Thoracic aorta (tissue), 2 donors: ENCODE results near the gene IL6ST. TPM values are rescaled to one million over a fixed set of nuclear protein-coding genes. Genes with fewer than 3 reads are reported as not detected.

Experiments
- ATAC-seq: fragments of 150-250 bp; one replicate; pipeline ENCODE4 v1.8.0; 2017; ENCODE audit warnings: low read depth; ENCODE audit not compliant: insufficient number of reproducible peaks, low FRiP score
- DNase-seq: peaks from one replicate; pipeline ENCODE4 v3.0.0-alpha.2; 2020; ENCODE audit warnings: low spot score
- H3K27ac ChIP-seq, 2 donors: fragments of 200-600 bp; sonication (generic); 1 replicate in 1 of 2; 2 replicates in 1 of 2; pipeline ENCODE4 v1.5.1; 2016; ENCODE audit warnings: mild to moderate bottlenecking in 2 of 2, moderate library complexity in 2 of 2
- H3K27me3 ChIP-seq: fragments of 200-600 bp; sonication (generic); replicated peaks from 2 replicates; pipeline ENCODE4 v1.6.0; 2016; ENCODE audit warnings: mild to moderate bottlenecking; ENCODE audit not compliant: insufficient read depth
- H3K36me3 ChIP-seq: fragments of 200-600 bp; sonication (generic); one replicate; pipeline ENCODE4 v1.5.1; 2016
- H3K4me1 ChIP-seq, 2 donors: fragments of 200-600 bp; sonication (generic); 1 replicate in 1 of 2; 2 replicates in 1 of 2; pipeline versions ENCODE4 v1.5.1 to v1.6.0; 2016; ENCODE audit warnings: low read depth in 2 of 2, mild to moderate bottlenecking in 1 of 2; ENCODE audit not compliant: control insufficient read depth in 1 of 2
- H3K4me3 ChIP-seq: fragments of 200-600 bp; sonication (generic); 2 replicates; pipeline ENCODE4 v1.5.1; 2016; ENCODE audit warnings: mild to moderate bottlenecking
- H3K9me3 ChIP-seq: fragments of 200-600 bp; sonication (generic); 2 replicates; pipeline ENCODE4 v1.5.1; 2016
- total RNA-seq, 2 donors: library from RNA; depleted of rRNA; stranded (reverse); fragments of >200 nt; gene quantifications; one replicate each; pipeline versions ENCODE4 v1.1.0 to v1.2.3, GENCODE V29; 2016
- TF ChIP-seq, protein P1 (sequence below): fragments of 200-600 bp; sonication (generic); IDR thresholded peaks from one replicate; pipeline ENCODE4 v1.5.1; 2019; ENCODE audit warnings: antibody characterized with exemption

The IL6ST gene
- total RNA-seq, 2 donors from 2014 or later = 236 to 490 TPM

DNA sequence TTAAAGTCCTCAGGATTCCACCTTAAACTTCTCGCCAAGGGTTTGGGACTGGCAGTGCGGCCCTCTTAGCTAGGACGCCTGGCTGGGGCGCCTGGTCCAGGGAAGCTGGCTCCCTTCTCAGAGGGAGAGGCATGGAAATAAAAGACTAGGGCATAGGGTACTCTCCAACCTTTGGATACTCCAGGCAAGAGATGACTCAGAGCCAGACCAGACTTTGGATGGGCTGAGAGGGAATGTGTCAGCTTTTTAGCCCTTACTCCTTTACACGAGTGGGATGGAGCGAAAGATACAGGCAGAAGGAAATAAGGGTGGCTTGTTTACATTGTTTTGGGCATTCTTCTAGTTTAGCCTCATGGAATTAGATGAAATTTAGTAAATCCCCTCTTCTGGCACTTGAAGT lies 95.4 kb downstream of the IL6ST start:
- Histone ChIP-seq H3K36me3 (no peaks in the 10 kb centered on the region), H3K4me1 (peaks cover 0 to 8% of the 10 kb centered on the region in 2 donors)
- TF ChIP-seq, protein P1, sequence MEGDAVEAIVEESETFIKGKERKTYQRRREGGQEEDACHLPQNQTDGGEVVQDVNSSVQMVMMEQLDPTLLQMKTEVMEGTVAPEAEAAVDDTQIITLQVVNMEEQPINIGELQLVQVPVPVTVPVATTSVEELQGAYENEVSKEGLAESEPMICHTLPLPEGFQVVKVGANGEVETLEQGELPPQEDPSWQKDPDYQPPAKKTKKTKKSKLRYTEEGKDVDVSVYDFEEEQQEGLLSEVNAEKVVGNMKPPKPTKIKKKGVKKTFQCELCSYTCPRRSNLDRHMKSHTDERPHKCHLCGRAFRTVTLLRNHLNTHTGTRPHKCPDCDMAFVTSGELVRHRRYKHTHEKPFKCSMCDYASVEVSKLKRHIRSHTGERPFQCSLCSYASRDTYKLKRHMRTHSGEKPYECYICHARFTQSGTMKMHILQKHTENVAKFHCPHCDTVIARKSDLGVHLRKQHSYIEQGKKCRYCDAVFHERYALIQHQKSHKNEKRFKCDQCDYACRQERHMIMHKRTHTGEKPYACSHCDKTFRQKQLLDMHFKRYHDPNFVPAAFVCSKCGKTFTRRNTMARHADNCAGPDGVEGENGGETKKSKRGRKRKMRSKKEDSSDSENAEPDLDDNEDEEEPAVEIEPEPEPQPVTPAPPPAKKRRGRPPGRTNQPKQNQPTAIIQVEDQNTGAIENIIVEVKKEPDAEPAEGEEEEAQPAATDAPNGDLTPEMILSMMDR = no peak

DNA sequence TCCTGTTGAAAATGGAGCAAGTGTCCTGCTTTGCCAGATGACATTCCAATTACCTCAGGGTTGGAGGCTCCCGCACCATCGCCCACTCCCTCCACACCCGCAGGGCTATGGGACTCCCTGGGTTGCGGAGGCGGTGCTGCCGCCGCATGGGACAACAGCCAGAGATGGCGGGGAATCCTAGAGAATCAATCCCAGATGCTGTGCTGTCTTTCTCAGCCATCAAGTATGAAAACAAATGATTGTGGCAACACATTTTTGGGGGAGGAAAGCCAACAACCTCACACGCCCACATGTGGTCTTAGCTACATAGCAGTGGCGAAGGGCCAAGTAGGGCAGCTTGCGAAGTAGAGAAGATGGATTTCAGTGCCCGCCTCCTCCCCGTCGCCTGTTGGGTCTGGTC lies 96.9 kb downstream of the IL6ST start:
- Histone ChIP-seq H3K9me3 (no peaks in the 10 kb centered on the region), H3K27me3 (no peaks in the 10 kb centered on the region), H3K36me3 (no peaks in the 10 kb centered on the region), H3K4me1 (no peaks in the 10 kb centered on the region), H3K4me3 (peak overlapping the region; percentile 71), H3K27ac (peak overlapping the region in 1 of 2 donors; percentile 27)
- DNase-seq (no peak), ATAC-seq (no peak)
- TF ChIP-seq, protein P1 = no peak

More for the DNA sequence above, 95.4 kb downstream of the IL6ST start:
- H3K27me3 ChIP-seq = no peaks in the 10 kb centered on the region
- DNase-seq = no peak
- no peak overlapping the region for H3K4me3 ChIP-seq
- no peak for ATAC-seq
- no peak overlapping the region for H3K27ac ChIP-seq
- H3K9me3 ChIP-seq = no peaks in the 10 kb centered on the region

DNA sequence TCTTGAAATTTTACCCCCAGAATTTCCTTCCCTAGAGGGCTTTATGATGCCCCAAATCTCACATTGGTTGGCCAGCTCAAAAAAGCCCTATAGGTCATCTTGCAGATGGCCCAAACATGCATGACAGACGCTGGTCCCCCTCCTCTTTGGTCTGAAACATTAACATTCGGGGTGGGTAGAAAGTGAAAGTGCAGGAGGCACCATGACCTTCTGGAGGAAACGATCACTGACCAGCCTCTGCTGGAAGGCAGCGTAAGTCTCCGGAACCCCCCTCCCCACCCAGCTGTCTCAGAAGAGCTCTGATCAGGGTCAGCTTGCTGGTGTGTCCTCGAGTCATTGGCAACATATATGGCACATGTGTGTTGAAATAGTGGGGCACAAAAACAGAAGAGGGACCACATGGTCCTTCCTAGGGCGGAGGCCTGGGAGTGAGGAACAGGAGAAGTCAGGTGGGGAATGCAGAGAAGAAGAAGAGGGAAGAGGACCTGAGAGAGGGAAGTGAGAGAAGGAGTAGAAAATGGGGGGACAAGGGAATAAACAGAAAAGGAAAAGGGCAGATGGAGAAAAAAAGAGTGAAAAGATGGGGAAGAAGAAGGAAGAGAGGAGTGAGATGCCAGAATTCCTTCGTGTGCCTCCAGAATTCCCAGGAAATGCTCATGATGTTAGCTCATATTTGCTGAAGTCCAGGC lies 97.4 kb downstream of the IL6ST start:
- TF ChIP-seq, protein P1 = no peak
- no peaks in the 10 kb centered on the region for H3K36me3 ChIP-seq
- no peaks in the 10 kb centered on the region for H3K4me1 ChIP-seq
- H3K27me3 ChIP-seq = no peaks in the 10 kb centered on the region
- peak overlapping the region in 1 of 2 donors; percentile 27 for H3K27ac ChIP-seq
- H3K9me3 ChIP-seq = no peaks in the 10 kb centered on the region
- no peak for DNase-seq
- ATAC-seq = no peak
- H3K4me3 ChIP-seq = peak overlapping the region; percentile 71

DNA sequence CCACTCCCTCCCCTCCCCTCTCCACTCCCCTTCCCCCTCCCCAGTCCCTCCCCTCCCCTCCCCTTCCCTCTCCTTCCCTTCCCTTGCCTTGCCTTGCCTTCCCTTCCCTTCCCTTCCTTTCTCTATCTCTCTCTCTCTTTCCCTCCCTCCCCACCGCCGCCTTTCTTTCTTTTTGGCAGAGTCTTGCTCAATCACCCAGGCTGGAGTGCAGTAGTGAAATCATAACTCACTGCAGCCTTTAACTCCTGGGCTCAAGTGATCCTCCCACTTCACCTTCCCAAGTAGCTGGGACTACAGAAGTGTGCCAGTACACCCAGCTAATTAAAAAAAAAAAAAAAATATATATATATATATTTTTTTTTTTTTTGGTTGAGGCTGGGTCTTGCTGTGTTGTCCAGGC lies 98.1 kb downstream of the IL6ST start:
- Histone ChIP-seq H3K36me3 (no peaks in the 10 kb centered on the region), H3K9me3 (no peaks in the 10 kb centered on the region), H3K4me3 (no peak overlapping the region), H3K4me1 (no peaks in the 10 kb centered on the region), H3K27ac (no peak overlapping the region), H3K27me3 (no peaks in the 10 kb centered on the region)
- TF ChIP-seq, protein P1 = no peak
- no peak for DNase-seq
- no peak for ATAC-seq

DNA sequence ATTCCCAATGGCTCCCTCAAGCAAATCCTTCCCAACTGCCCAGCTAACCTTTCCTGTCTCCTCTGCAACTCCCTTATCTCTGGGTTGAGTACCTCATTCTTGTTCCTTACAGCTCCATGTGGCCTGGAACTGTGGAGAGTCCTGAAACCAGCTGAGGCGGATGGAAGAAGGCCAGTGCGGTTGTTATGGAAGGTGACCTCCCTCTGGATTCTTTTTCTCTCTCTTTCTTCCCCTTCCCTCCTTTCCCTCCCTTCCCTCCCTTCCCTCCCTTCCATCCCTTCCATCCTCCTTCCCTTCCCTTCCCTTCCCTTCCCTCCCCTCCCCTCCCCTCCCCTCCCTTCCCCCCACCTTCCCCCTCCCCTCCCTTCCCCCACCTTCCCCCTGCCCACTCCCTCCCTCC lies 98.5 kb downstream of the IL6ST start:
- Histone ChIP-seq H3K27me3 (no peaks in the 10 kb centered on the region), H3K4me3 (no peak overlapping the region), H3K4me1 (no peaks in the 10 kb centered on the region), H3K27ac (no peak overlapping the region), H3K9me3 (no peaks in the 10 kb centered on the region), H3K36me3 (no peaks in the 10 kb centered on the region)
- DNase-seq = no peak
- TF ChIP-seq, protein P1 = no peak
- ATAC-seq = no peak
